HG03520 (cell line): Measurements from ENCODE around the gene ZNF280B.
"Not testable (repeated sequence)": the region's sequence is repeated elsewhere in the genome, so short reads cannot be mapped to it uniquely, and the experiment has no call there.

Experiments
- ATAC-seq: cut with Tn5 transposase; IDR thresholded peaks from one replicate; pipeline ENCODE4 v1.9.1; 2021; ENCODE audit warnings: mild to moderate bottlenecking, moderate library complexity; ENCODE audit not compliant: unreplicated experiment

The ZNF280B gene

GRCh38 chr22:22465782-22466181 lies 42.8 kb downstream of the ZNF280B start:
- no peak for ATAC-seq

- ATAC-seq = no peak
Observed at GRCh38 chr22:22465094-22465602, 43.4 kb downstream of the ZNF280B start.

DNA sequence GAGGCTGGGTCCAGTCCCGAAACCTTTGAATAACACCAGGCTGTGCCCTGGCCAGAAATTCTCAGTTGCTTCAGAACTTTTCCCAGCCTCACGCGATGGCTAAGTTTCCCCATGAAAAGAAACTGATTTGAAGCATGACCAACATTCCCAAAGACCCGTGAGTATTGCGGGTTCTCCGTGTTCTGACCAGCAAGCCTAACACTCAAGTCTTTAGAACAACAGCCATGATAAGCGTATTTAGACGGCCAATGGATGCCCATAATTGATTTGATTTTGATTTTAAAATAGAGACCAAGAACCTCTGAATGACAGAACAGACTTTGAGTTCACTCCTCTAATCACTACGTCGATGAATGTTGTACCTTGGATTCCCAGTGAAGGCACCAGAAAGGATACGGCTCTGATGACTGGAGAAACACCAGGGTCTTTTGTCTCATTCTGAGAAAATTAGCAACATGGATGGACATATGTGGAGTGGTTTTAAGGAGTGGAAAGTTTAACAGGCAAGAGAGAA lies 43.9 kb downstream of the ZNF280B start:
- ATAC-seq = no peak

DNA sequence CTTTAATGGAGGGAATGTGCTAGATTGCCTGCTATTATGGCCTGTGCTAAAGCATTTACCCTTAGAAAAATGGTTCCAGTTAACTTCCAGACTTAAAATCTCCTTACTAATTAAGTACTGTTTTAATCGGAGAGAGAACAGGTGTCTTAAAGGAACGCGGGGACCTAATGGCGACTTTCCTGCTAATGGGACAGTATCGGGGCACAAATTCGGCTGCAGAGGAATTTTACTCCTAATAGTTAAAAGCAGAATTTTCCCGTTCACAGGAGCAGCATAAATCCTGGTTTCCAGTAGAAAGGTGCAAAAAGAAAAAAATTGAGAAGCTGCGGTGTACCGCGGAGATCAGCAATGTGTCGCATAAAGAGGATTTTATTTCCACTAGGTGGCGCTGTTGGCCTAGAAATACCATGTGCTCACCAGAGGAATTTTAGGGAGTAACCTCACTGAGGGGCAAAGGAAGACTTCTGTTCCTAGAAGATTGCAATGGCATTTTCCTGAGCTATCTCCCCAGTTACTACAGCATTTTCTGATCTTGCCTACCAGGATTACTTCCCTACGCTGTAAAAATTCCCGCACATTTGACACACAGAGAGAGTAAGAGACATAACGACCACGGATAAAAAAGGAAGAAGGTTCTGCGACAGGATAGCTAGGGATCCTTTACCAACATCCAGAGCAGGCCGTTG lies 44.5 kb downstream of the ZNF280B start:
- no peak for ATAC-seq

DNA sequence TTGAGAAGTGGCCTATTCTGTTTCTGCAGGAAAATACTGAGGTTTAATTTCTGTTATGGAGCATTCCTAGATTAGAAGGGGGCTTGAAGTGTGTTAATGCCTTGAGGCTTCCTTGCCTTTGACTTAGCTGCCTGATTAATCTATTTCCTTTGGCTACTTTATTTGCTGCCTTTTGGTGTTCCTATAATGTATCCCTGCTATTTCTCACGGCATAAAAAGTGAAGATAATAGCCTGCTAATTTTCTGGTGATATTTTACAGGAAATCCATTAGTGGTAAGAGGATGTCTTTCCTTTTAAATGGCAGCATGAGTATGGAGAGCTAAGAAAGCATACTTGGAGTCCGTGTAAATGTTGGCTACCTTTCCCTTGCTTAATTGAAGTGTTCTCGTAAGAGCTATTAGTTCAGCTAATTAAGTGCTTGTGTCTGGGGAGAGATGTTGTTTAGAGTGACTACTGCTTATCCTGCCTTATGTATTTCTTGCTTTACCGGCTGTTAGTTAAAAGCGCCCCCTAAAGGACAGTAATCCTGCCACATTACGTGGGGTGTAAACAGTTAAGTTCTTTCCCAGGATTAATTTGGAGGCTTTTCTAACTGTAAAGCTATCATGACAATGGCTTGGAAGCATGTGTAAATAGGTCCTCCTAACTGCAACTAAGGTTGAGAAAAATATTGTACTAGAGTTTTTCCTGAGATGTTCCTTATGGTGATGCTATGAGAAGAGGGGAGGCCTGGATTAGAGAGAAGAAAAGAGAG lies 45.6 kb downstream of the ZNF280B start:
- ATAC-seq = no peak

GRCh38 chr22:22461583-22461982 lies 47.0 kb downstream of the ZNF280B start:
- ATAC-seq = no peak

DNA sequence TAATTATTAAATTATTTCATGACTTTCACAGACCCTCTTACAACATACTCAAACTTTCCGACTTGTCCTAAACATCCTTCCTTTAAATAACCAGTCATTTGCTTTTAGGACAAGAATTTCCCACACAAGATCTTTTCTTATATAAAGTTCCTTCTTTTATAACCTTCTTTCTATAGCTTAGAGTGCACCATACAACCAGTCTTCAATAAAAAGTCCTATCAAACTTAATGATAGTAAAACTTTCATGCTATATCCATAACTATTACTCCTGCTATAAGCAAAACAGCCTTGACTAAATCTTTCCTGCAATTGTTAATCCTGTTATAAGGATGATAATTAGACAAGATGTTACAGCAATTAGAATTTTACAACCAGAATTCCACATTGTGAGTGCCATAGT lies 47.4 kb downstream of the ZNF280B start:
- no peak for ATAC-seq

- no peak for ATAC-seq
Observed at GRCh38 chr22:22460635-22461034, 47.9 kb downstream of the ZNF280B start.

- ATAC-seq = no peak
Observed at GRCh38 chr22:22460060-22460459, 48.5 kb downstream of the ZNF280B start.

DNA sequence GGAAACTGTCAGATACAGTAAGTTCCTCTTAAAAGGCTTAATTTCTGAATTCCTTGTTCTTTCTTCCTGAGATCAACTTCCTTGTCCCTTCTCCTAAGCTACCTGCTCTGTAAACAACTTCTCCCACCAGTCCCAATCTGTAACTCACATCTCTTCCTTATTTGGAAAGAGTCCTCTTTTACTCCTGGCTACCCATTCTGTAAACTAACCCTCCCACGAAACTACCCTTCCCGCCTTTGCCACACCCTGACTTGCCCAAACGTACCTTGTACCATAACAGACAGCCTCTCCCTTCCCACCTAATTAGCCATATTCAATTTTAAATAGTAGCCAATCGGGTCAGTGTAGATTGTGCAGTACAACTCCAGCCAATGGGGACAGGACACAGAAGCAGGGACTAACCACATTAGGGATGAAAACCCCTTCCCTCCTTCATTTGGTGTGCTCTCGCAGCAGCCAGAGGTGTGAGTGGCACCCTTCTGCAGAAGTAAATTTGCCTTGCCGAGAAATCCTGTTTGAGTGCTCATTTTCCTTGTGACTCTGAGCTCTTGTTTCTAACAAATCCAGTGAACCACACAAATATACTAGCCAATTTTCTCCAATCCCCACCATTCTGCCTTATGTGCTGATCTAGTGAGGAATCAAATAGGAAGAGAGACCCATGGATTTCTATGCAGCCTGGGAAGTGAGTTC lies 49.5 kb downstream of the ZNF280B start:
- ATAC-seq = no peak

GRCh38 chr22:22458387-22458786 lies 50.2 kb downstream of the ZNF280B start:
- ATAC-seq = no peak

DNA sequence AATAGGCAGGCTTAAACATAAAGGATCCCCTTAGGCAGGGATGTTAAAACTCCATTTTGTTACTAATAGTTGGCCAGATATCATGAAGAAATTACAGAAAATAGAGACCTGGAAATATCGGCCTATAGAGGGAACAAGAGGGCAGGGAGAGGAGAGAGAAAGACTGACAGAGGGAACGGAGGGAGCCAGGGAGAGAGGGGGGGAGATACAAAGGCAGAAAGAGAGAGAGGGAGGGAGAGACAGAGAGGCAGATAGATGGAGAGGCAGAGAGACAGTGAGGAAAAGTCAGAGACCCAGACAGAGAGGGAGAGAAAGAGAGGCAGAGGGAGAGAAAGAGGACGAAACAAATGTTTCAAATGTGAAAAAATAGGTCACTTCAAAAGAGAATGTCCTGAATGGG lies 53.5 kb downstream of the ZNF280B start:
- no peak for ATAC-seq

DNA sequence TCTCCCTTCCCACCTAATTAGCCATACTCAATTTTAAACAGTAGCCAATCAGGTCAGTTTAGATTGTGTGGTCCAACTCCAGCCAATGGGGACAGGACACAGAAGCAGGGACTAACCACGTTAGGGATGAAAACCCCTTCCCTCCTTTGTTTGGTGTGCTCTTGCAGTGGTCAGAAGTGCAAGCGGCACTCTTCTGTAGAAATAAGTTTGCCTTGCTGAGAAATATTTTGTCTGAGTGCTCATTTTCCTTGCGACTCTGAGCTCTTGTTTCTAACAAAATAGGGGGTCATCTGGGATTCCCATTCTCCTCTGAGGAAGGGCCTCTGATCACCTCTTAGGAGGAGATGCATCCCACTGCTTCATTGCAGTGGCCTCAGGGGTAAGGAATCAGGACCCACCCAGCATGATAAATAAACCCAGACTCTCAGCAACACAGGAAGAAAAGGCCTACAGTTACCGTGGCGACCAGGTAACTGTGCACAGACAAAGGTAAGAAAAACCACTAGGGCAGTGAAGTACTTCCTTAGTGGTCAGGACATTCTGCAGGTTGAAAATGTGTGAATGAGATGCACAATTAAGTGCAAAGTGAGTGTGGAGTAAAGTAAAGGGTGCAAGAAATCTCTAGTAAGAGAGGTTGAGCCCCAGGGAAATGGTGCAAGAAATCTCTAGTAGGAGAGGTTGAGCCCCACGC lies 55.4 kb downstream of the ZNF280B start:
- ATAC-seq = no peak

GRCh38 chr22:22452211-22452610 lies 56.3 kb downstream of the ZNF280B start:
- ATAC-seq = no peak

- ATAC-seq = peak; percentile 85
Observed at GRCh38 chr22:22450343-22450839, 58.2 kb downstream of the ZNF280B start.

GRCh38 chr22:22449819-22450218 lies 58.7 kb downstream of the ZNF280B start:
- no peak for ATAC-seq

DNA sequence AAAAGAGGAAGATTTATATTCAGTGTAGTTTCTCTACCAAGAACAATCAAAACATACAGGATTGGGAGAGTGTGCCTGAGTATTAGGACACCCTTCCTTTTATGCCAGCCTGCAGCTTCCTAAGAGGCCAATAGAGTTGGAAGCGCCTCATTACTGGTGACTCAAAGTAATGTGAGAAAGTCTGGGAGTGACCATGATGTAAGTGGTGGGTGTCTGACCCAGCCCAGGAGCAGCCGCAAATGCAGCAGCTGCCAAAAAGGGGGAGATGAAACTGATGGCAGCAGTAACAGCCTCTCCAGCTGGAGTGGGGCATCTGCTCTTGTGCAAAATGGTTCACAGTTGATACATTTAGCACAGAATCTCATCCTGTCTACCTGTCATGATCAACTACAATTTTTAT lies 62.0 kb downstream of the ZNF280B start:
- no peak for ATAC-seq

- not testable (repeated sequence) for ATAC-seq
Observed at GRCh38 chr22:22444007-22444589, 64.4 kb downstream of the ZNF280B start.

DNA sequence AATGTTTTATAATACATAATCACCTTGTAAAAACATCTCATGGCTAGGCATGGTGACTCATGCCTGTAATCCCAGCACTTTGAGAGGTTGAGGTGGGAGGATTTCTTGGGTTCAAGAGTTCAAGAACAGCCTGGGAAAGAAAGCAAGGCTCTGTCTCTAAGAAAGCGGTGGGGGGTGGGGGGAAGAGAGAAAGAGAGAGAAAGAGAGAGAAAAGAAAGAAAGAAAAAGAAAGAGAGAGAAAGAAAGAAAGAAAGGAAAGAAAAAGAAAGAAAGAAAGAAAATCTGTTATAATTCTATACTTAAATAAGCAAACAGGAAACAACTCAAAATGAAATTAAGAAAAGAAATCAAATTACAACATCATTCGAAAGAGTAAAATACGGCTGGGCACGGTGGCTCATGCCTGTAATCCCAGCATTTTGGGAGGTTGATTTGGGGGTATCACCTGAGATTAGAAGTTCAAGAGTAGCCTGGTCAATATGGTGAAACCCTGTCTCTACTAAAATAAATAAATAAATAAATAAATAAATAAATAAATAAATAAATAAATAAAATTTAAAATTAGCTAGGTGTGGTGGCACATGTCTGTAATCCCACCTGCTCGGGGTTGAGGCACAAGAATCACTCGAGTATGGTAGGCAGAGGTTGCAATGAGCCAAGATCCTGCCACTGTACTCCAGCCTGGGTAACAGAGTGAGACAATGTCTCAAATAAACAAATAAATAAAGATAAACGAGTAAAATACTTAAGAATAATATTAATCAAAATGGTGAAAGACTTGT lies 65.4 kb downstream of the ZNF280B start:
- no peak for ATAC-seq

- not testable (repeated sequence) for ATAC-seq
Observed at GRCh38 chr22:22441626-22442025, 66.9 kb downstream of the ZNF280B start.
